ENCODE results near the gene RAB2B.

Gene RAB2B

DNA sequence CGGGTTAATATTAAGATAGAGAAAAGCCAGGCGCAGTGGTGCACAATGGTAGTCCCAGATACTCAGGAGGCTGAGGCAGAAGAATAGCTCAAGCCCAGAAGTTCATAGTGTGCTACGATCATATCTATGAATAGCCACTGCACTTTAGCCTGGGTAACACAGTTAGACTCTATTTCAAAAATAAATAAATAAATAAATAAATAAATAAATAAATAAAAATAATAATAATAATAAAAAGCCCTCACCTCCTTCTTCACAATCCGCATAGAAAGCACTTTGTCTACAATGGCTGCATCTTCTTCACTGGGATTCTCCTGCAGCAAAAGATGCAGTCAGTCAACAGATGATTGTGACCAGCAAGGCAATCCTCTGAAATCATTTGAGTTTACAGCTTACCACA, 61.4 kb downstream of the RAB2B start:
- no peaks in the 10 kb centered on the region for H3F3A ChIP-seq (ENCODE audit: insufficient read depth, low read length)
- no peaks in the 10 kb centered on the region for H3K36me3 ChIP-seq (replicated peaks; ENCODE audit: insufficient read depth, low read length)
- TF ChIP-seq EZH2phosphoT487 (IDR thresholded peaks at IDR 0.05; ENCODE audit: low read length) (no peak), EZH2 (optimal IDR thresholded peaks at IDR 0.05; ENCODE audit: low read depth, low read length) (no peak)
- TF ChIP-seq, protein P1, sequence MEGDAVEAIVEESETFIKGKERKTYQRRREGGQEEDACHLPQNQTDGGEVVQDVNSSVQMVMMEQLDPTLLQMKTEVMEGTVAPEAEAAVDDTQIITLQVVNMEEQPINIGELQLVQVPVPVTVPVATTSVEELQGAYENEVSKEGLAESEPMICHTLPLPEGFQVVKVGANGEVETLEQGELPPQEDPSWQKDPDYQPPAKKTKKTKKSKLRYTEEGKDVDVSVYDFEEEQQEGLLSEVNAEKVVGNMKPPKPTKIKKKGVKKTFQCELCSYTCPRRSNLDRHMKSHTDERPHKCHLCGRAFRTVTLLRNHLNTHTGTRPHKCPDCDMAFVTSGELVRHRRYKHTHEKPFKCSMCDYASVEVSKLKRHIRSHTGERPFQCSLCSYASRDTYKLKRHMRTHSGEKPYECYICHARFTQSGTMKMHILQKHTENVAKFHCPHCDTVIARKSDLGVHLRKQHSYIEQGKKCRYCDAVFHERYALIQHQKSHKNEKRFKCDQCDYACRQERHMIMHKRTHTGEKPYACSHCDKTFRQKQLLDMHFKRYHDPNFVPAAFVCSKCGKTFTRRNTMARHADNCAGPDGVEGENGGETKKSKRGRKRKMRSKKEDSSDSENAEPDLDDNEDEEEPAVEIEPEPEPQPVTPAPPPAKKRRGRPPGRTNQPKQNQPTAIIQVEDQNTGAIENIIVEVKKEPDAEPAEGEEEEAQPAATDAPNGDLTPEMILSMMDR (IDR thresholded peaks at IDR 0.05; ENCODE audit: low read length), result no peak

DNA sequence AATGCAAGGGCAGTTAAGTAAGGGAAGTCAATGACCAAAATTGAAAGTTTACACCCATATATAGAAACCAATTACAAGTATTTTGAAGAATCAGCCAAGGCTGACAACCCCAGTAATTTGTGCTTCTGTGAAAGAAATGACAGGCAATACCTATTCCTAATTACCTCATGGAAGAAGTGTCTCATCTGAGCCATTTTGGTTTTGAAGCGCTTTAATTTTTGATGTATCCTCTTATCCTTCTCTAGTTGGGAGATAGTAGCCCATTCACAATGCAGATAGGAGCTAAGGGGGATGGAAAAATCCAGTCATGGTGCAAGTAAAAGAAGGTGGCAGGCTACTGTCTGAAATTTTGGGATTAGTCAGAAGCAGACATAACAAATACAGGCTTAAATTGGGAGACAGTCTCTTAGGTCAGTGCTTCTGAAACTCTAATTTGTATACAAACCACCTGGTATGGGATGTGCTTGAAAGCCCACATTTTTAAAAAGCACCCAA, 62.6 kb downstream of the RAB2B start:
- H3K4me3 ChIP-seq (ENCODE audit: low read length), result no peak overlapping the region
- H3K79me2 ChIP-seq (ENCODE audit: low read length), result no peaks in the 10 kb centered on the region
- no peaks in the 10 kb centered on the region for H3K36me3 ChIP-seq (replicated peaks; ENCODE audit: insufficient read depth, low read length)
- no peak for TF ChIP-seq EZH2 (optimal IDR thresholded peaks at IDR 0.05; ENCODE audit: low read depth, low read length)
- TF ChIP-seq, protein P1 (IDR thresholded peaks at IDR 0.05; ENCODE audit: low read length), result no peak
- TF ChIP-seq EZH2phosphoT487 (IDR thresholded peaks at IDR 0.05; ENCODE audit: low read length), result no peak
- no peaks in the 10 kb centered on the region for H3F3A ChIP-seq (ENCODE audit: insufficient read depth, low read length)
- no peaks in the 10 kb centered on the region for H3K4me1 ChIP-seq (ENCODE audit: low read length)
- no peaks in the 10 kb centered on the region for H3K9me2 ChIP-seq (replicated peaks; ENCODE audit: insufficient read depth, low read length)
- H3K9me3 ChIP-seq (replicated peaks; ENCODE audit: insufficient read depth, low read length), result no peaks in the 10 kb centered on the region
- H3K9ac ChIP-seq (ENCODE audit: low read length), result no peak overlapping the region
- H2AFZ ChIP-seq (ENCODE audit: low read length), result no peak overlapping the region
- no peak overlapping the region for H3K4me2 ChIP-seq (ENCODE audit: low read depth, low read length)
- DNase-seq, result no peak
- H4K20me1 ChIP-seq (ENCODE audit: insufficient read depth, low read length), result no peaks in the 10 kb centered on the region
- H3K27me3 ChIP-seq (replicated peaks; ENCODE audit: insufficient read depth, low read length), result no peaks in the 10 kb centered on the region
- no peak overlapping the region for H3K27ac ChIP-seq (ENCODE audit: low read length)

More for the DNA sequence above, 61.4 kb downstream of the RAB2B start:
- Histone ChIP-seq H3K27me3 (replicated peaks; ENCODE audit: insufficient read depth, low read length) (no peaks in the 10 kb centered on the region), H3K79me2 (ENCODE audit: low read length) (no peaks in the 10 kb centered on the region), H3K4me1 (ENCODE audit: low read length) (no peaks in the 10 kb centered on the region), H3K27ac (ENCODE audit: low read length) (no peak overlapping the region), H3K9me2 (replicated peaks; ENCODE audit: insufficient read depth, low read length) (no peaks in the 10 kb centered on the region), H3K9ac (ENCODE audit: low read length) (no peak overlapping the region), H4K20me1 (ENCODE audit: insufficient read depth, low read length) (no peaks in the 10 kb centered on the region), H3K9me3 (replicated peaks; ENCODE audit: insufficient read depth, low read length) (no peaks in the 10 kb centered on the region), H3K4me3 (ENCODE audit: low read length) (no peak overlapping the region), H2AFZ (ENCODE audit: low read length) (no peak overlapping the region), H3K4me2 (ENCODE audit: low read depth, low read length) (no peak overlapping the region)
- DNase-seq, result no peak

All from MM.1S (cell line).